Measurements from ENCODE around the gene HSDL2.
"Not testable (repeated sequence)": the region's sequence is repeated elsewhere in the genome, so short reads cannot be mapped to it uniquely, and the experiment has no call there.

Gene HSDL2

GRCh38 chr9:112365257-112365656 is 14.7 kb upstream of the HSDL2 start:
- H2AFZ ChIP-seq (ENCODE audit: insufficient read depth, low read length, poor library complexity); H3K27me3 ChIP-seq (ENCODE audit: insufficient read depth, low read length); DNase-seq; H2BK5ac ChIP-seq (ENCODE audit: low read depth, low read length, poor library complexity); H3K4me2 ChIP-seq (ENCODE audit: low read length); H2BK120ac ChIP-seq (ENCODE audit: insufficient read depth, low read length, poor library complexity); H3K79me2 ChIP-seq (ENCODE audit: control insufficient read depth, insufficient read depth, low read length, poor library complexity); H4K91ac ChIP-seq (ENCODE audit: low read depth, low read length); H3K4me1 ChIP-seq (ENCODE audit: control insufficient read depth in 1 of 2, insufficient read depth in 2 of 2, low read length in 2 of 2); H3K4ac ChIP-seq (ENCODE audit: low read depth, low read length); H2AK5ac ChIP-seq (ENCODE audit: low read length); H3K36me3 ChIP-seq (ENCODE audit: control insufficient read depth in 1 of 2, insufficient read depth in 2 of 2, low read length in 2 of 2); H4K12ac ChIP-seq (ENCODE audit: low read depth, low read length); H3K27ac ChIP-seq (ENCODE audit: low read depth, low read length); H3K9ac ChIP-seq (ENCODE audit: low read length); H4K8ac ChIP-seq (ENCODE audit: low read depth, low read length); H2BK12ac ChIP-seq (ENCODE audit: low read length); H3K23ac ChIP-seq (ENCODE audit: low read length); H3K79me1 ChIP-seq (ENCODE audit: low read length); H3K18ac ChIP-seq (ENCODE audit: low read length); H3K14ac ChIP-seq (ENCODE audit: low read length); H3K4me3 ChIP-seq (ENCODE audit: low read depth, low read length): not testable (repeated sequence)
- WGBS (ENCODE audit: extremely low coverage, insufficient coverage, insufficient read length): no CpG with 5 or more reads among the region's 3 CpGs
- H3K9me3 ChIP-seq (ENCODE audit: insufficient read depth, low read depth, low read length): peaks cover 11% of the 10 kb centered on the region

GRCh38 chr9:112366591-112366990 is 13.3 kb upstream of the HSDL2 start:
- WGBS (ENCODE audit: extremely low coverage, insufficient coverage, insufficient read length): no CpG with 5 or more reads among the region's 3 CpGs
- Histone ChIP-seq H3K79me2 (ENCODE audit: control insufficient read depth, insufficient read depth, low read length, poor library complexity) (no peaks in the 10 kb centered on the region), H3K14ac (ENCODE audit: low read length) (no peak overlapping the region), H4K91ac (ENCODE audit: low read depth, low read length) (no peak overlapping the region), H3K79me1 (ENCODE audit: low read length) (no peaks in the 10 kb centered on the region), H3K4me1 (ENCODE audit: control insufficient read depth in 1 of 2, insufficient read depth in 2 of 2, low read length in 2 of 2) (no peaks in the 10 kb centered on the region), H2AK5ac (ENCODE audit: low read length) (no peak overlapping the region), H3K4ac (ENCODE audit: low read depth, low read length) (no peak overlapping the region), H2BK120ac (ENCODE audit: insufficient read depth, low read length, poor library complexity) (no peak overlapping the region), H3K36me3 (ENCODE audit: control insufficient read depth in 1 of 2, insufficient read depth in 2 of 2, low read length in 2 of 2) (no peaks in the 10 kb centered on the region), H4K8ac (ENCODE audit: low read depth, low read length) (no peak overlapping the region), H3K23ac (ENCODE audit: low read length) (no peak overlapping the region), H2AFZ (ENCODE audit: insufficient read depth, low read length, poor library complexity) (no peak overlapping the region), H2BK5ac (ENCODE audit: low read depth, low read length, poor library complexity) (no peak overlapping the region), H3K9ac (ENCODE audit: low read length) (no peak overlapping the region), H2BK12ac (ENCODE audit: low read length) (no peak overlapping the region), H3K27me3 (ENCODE audit: insufficient read depth, low read length) (no peaks in the 10 kb centered on the region), H3K9me3 (ENCODE audit: insufficient read depth, low read depth, low read length) (peaks cover 11% of the 10 kb centered on the region), H3K4me2 (ENCODE audit: low read length) (no peak overlapping the region), H3K4me3 (ENCODE audit: low read depth, low read length) (no peak overlapping the region), H3K18ac (ENCODE audit: low read length) (no peak overlapping the region), H3K27ac (ENCODE audit: low read depth, low read length) (no peak overlapping the region), H4K12ac (ENCODE audit: low read depth, low read length) (no peak overlapping the region)
- peak in 1 of 2 donors; percentile 31 for DNase-seq

GRCh38 chr9:112367465-112367864 is 12.4 kb upstream of the HSDL2 start:
- H3K4me1 ChIP-seq (ENCODE audit: control insufficient read depth in 1 of 2, insufficient read depth in 2 of 2, low read length in 2 of 2): no peaks in the 10 kb centered on the region

GRCh38 chr9:112369817-112370216 is 10.1 kb upstream of the HSDL2 start:
- no peak overlapping the region for H3K27ac ChIP-seq (ENCODE audit: low read depth, low read length)
- H4K8ac ChIP-seq (ENCODE audit: low read depth, low read length): no peak overlapping the region
- no peaks in the 10 kb centered on the region for H3K4me1 ChIP-seq (ENCODE audit: control insufficient read depth in 1 of 2, insufficient read depth in 2 of 2, low read length in 2 of 2)
- H3K27me3 ChIP-seq (ENCODE audit: insufficient read depth, low read length): no peaks in the 10 kb centered on the region
- H3K36me3 ChIP-seq (ENCODE audit: control insufficient read depth in 1 of 2, insufficient read depth in 2 of 2, low read length in 2 of 2): no peaks in the 10 kb centered on the region
- H3K4ac ChIP-seq (ENCODE audit: low read depth, low read length): no peak overlapping the region
- H2BK12ac ChIP-seq (ENCODE audit: low read length): no peak overlapping the region
- H3K4me2 ChIP-seq (ENCODE audit: low read length): no peak overlapping the region
- no peak overlapping the region for H3K14ac ChIP-seq (ENCODE audit: low read length)
- no peak for DNase-seq
- no CpG with 5 or more reads among the region's 1 CpG for WGBS (ENCODE audit: extremely low coverage, insufficient coverage, insufficient read length)
- H2AK5ac ChIP-seq (ENCODE audit: low read length): no peak overlapping the region
- H3K79me1 ChIP-seq (ENCODE audit: low read length): no peaks in the 10 kb centered on the region
- H2BK120ac ChIP-seq (ENCODE audit: insufficient read depth, low read length, poor library complexity): no peak overlapping the region
- H3K23ac ChIP-seq (ENCODE audit: low read length): no peak overlapping the region
- no peak overlapping the region for H3K4me3 ChIP-seq (ENCODE audit: low read depth, low read length)
- no peak overlapping the region for H2BK5ac ChIP-seq (ENCODE audit: low read depth, low read length, poor library complexity)
- H3K9me3 ChIP-seq (ENCODE audit: insufficient read depth, low read depth, low read length): peaks cover 11% of the 10 kb centered on the region
- no peak overlapping the region for H4K91ac ChIP-seq (ENCODE audit: low read depth, low read length)
- H4K12ac ChIP-seq (ENCODE audit: low read depth, low read length): no peak overlapping the region
- H3K79me2 ChIP-seq (ENCODE audit: control insufficient read depth, insufficient read depth, low read length, poor library complexity): no peaks in the 10 kb centered on the region
- H3K18ac ChIP-seq (ENCODE audit: low read length): no peak overlapping the region
- no peak overlapping the region for H3K9ac ChIP-seq (ENCODE audit: low read length)
- H2AFZ ChIP-seq (ENCODE audit: insufficient read depth, low read length, poor library complexity): no peak overlapping the region

More at GRCh38 chr9:112367465-112367864, 12.4 kb upstream of the HSDL2 start:
- no peak overlapping the region for H2AFZ ChIP-seq (ENCODE audit: insufficient read depth, low read length, poor library complexity)
- no peak overlapping the region for H2BK12ac ChIP-seq (ENCODE audit: low read length)
- no peak overlapping the region for H3K18ac ChIP-seq (ENCODE audit: low read length)
- no peak overlapping the region for H3K4me3 ChIP-seq (ENCODE audit: low read depth, low read length)
- no peak overlapping the region for H2BK120ac ChIP-seq (ENCODE audit: insufficient read depth, low read length, poor library complexity)
- peaks cover 11% of the 10 kb centered on the region for H3K9me3 ChIP-seq (ENCODE audit: insufficient read depth, low read depth, low read length)
- H3K27me3 ChIP-seq (ENCODE audit: insufficient read depth, low read length): no peaks in the 10 kb centered on the region
- no peak overlapping the region for H3K14ac ChIP-seq (ENCODE audit: low read length)
- no peak overlapping the region for H3K23ac ChIP-seq (ENCODE audit: low read length)
- no peak overlapping the region for H2AK5ac ChIP-seq (ENCODE audit: low read length)
- no peak overlapping the region for H4K8ac ChIP-seq (ENCODE audit: low read depth, low read length)
- no peak overlapping the region for H3K4ac ChIP-seq (ENCODE audit: low read depth, low read length)
- no peak overlapping the region for H2BK5ac ChIP-seq (ENCODE audit: low read depth, low read length, poor library complexity)
- H3K27ac ChIP-seq (ENCODE audit: low read depth, low read length): no peak overlapping the region
- H3K79me2 ChIP-seq (ENCODE audit: control insufficient read depth, insufficient read depth, low read length, poor library complexity): no peaks in the 10 kb centered on the region
- DNase-seq: no peak
- H4K91ac ChIP-seq (ENCODE audit: low read depth, low read length): no peak overlapping the region
- H3K9ac ChIP-seq (ENCODE audit: low read length): no peak overlapping the region
- no peak overlapping the region for H3K4me2 ChIP-seq (ENCODE audit: low read length)
- H3K79me1 ChIP-seq (ENCODE audit: low read length): no peaks in the 10 kb centered on the region
- H4K12ac ChIP-seq (ENCODE audit: low read depth, low read length): no peak overlapping the region
- H3K36me3 ChIP-seq (ENCODE audit: control insufficient read depth in 1 of 2, insufficient read depth in 2 of 2, low read length in 2 of 2): no peaks in the 10 kb centered on the region
